Cardiac fibroblast (primary cell): ENCODE results near the gene DNAH11.
"Not testable (repeated sequence)": the region's sequence is repeated elsewhere in the genome, so short reads cannot be mapped to it uniquely, and the experiment has no call there.

Experiments
- DNase-seq, 2 donors: peaks; one replicate each; pipeline versions ENCODE4 v3.0.0 to v3.0.0-alpha.2; 2010; ENCODE audit warnings: low read depth in 2 of 2
- H3K4me3 ChIP-seq, 2 donors: replicated peaks in 1 of 2; 1 replicate in 1 of 2; 2 replicates in 1 of 2; pipeline ENCODE4 v1.5.1; 2011; ENCODE audit warnings: low read depth in 2 of 2, low read length in 2 of 2, mild to moderate bottlenecking in 2 of 2, moderate library complexity in 1 of 2
- TF ChIP-seq, protein P1 (sequence below): IDR thresholded peaks from one replicate; pipeline ENCODE4 v1.5.1; 2011; ENCODE audit warnings: low read depth, mild to moderate bottlenecking, low read length, inconsistent platforms

DNAH11 gene

DNA sequence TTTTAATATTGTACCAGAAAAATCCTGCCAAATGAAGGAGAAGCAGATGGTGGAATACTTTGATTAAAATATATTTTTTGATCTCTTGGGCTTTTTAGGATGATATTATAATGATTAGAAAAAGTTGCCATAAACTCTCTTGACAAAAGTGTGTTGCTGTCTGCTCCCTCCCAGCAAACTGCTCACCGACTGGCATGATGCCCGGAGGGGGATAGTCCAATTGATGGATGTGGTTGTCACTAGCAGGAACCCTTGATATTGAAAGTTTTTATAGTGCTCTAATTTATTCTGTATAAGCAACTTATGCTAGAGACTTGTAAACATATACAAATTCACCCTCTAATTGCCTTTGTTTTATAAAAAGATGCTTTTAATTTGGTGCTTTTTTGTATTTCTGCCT, 114.0 kb downstream of the DNAH11 start:
- TF ChIP-seq, protein P1, sequence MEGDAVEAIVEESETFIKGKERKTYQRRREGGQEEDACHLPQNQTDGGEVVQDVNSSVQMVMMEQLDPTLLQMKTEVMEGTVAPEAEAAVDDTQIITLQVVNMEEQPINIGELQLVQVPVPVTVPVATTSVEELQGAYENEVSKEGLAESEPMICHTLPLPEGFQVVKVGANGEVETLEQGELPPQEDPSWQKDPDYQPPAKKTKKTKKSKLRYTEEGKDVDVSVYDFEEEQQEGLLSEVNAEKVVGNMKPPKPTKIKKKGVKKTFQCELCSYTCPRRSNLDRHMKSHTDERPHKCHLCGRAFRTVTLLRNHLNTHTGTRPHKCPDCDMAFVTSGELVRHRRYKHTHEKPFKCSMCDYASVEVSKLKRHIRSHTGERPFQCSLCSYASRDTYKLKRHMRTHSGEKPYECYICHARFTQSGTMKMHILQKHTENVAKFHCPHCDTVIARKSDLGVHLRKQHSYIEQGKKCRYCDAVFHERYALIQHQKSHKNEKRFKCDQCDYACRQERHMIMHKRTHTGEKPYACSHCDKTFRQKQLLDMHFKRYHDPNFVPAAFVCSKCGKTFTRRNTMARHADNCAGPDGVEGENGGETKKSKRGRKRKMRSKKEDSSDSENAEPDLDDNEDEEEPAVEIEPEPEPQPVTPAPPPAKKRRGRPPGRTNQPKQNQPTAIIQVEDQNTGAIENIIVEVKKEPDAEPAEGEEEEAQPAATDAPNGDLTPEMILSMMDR: no peak
- no peak for DNase-seq
- no peak overlapping the region for H3K4me3 ChIP-seq

GRCh38 chr7:21670496-21670895, 127.7 kb downstream of the DNAH11 start:
- no peak for DNase-seq
- no peak overlapping the region for H3K4me3 ChIP-seq
- TF ChIP-seq, protein P1: no peak

DNA sequence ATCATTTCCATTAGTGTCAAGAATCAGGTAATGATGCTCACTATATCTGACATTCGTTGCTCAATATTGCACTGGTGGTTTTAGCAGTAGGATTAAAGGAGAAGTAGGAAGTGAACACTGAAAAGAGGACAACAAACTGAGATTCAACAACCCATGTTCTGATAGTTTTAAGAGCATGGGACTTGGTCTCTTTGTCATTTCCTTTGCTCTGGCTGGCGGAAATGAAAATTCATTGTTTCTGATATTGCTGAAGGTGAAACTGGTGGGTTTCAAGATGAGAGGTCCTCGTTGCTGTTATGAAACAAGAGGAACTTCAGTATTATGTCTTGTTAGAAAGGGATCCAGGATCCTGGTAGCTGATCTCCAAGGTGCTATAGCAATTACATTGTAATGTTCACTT, 129.0 kb downstream of the DNAH11 start:
- DNase-seq: no peak
- TF ChIP-seq, protein P1: no peak
- H3K4me3 ChIP-seq: no peak overlapping the region

- TF ChIP-seq, protein P1: no peak
- H3K4me3 ChIP-seq: no peak overlapping the region
- DNase-seq: peak in 1 of 2 donors; percentile 3
Observed at GRCh38 chr7:21675255-21675654, 132.4 kb downstream of the DNAH11 start.

DNA sequence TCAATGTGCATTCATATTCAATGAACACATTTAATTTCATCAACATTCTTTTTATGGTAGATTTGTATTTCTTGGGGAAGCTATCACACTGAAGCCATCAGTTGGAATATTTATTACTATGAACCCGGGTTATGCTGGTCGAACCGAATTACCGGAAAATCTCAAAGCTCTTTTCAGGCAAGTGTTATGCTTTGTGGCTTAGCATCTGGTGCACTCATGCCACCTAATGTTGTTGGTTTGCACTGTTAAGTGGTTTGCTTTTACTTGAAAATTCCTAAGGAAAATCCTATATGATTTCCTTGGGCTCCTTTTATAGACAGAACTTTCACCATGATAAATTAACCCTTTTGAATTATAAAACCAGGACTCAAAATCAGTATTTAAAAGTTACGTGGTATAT, 147.9 kb downstream of the DNAH11 start:
- no peak overlapping the region for H3K4me3 ChIP-seq
- TF ChIP-seq, protein P1: no peak
- peak in 1 of 2 donors; percentile 16 for DNase-seq

GRCh38 chr7:21691146-21691545, 148.3 kb downstream of the DNAH11 start:
- H3K4me3 ChIP-seq, DNase-seq: not testable (repeated sequence)

DNA sequence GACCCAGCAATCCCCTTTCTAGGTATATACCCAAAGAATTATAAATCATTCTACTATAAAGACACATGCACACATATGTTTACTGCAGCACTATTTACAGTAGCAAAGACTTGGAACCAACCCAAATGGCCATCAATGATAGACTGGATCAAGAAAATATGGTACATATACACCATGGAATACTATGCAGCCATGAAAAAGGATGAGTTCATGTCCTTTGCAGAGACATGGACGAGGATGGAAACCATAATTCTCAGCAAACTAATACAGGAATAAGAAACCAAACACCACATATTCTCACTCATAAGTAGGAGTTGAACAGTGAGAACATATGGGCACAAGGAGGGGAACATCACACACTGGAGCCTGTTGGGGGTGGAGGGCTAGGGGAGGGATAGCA, 157.7 kb downstream of the DNAH11 start:
- H3K4me3 ChIP-seq, DNase-seq: not testable (repeated sequence)

GRCh38 chr7:21702303-21702702, 159.5 kb downstream of the DNAH11 start:
- no peak for DNase-seq
- H3K4me3 ChIP-seq: no peak overlapping the region
- TF ChIP-seq, protein P1: no peak
